HepG2 (cell line): ENCODE data around the gene OSBPL8. TPM values are rescaled to one million over a fixed set of nuclear protein-coding genes. Genes with fewer than 3 reads are reported as not detected.

Experiments
- ATAC-seq: fragments of 200-7000 bp; cut with Tn5 transposase; 3 replicates; pipeline ENCODE4 v1.9.1; 2020; ENCODE audit warnings: mild to moderate bottlenecking, moderate library complexity
- BruUV-seq: library from RNA; stranded (reverse); fragments of 400-500 nt; replicated peaks from 2 replicates; lab custom pipeline; 2021; lab: Mats Ljungman, UMichigan
- CTCF ChIA-PET: fragments of 300-600 bp; formaldehyde crosslinking; extraction: SDS; loops from one replicate; lab custom pipeline; 2021; ENCODE audit warnings: low total read pairs, inconsistent platforms, low intra/inter-chr PET ratio; lab: Yijun Ruan, JAX
- POLR2A ChIA-PET: fragments of 350-600 bp; sonication (Branson Sonifier 250); formaldehyde crosslinking; loops from one replicate; lab custom pipeline; 2020; ENCODE audit warnings: antibody characterized with exemption, inconsistent platforms; lab: Yijun Ruan, JAX
- DNase-seq: peaks from one replicate; pipeline ENCODE4 v3.0.0-alpha.2; 2015; ENCODE audit warnings: low spot score
- FAIRE-seq: peaks from 3 replicates; lab custom pipeline; 2011; peaks lifted over from hg19 to GRCh38; lab: Jason Lieb, UNC
- H2AFZ ChIP-seq: one replicate; pipeline ENCODE4 v1.6.1; 2011; ENCODE audit warnings: low read length, inconsistent platforms
- H3K27ac ChIP-seq: fragments of 300-600 bp; 3 replicates; pipeline ENCODE4 v1.8.0; 2011; ENCODE audit warnings: mixed run types, mild to moderate bottlenecking, mixed read lengths, low read length, inconsistent platforms; ENCODE audit not compliant: insufficient read depth; ENCODE audit errors: extremely low read length
- H3K27me3 ChIP-seq, 2 experiments: fragments of 200-600 bp in 1 of 2; 2 replicates in 1 of 2; 3 replicates in 1 of 2; pipeline versions ENCODE4 v1.6.0 to v1.8.0; 2011; ENCODE audit warnings: low read length in 2 of 2, mild to moderate bottlenecking in 2 of 2, moderate library complexity in 2 of 2, inconsistent platforms in 1 of 2; ENCODE audit not compliant: insufficient read depth in 2 of 2, control insufficient read depth in 1 of 2
- H3K36me3 ChIP-seq, 2 experiments: fragments of 200-600 bp in 1 of 2; replicated peaks in 1 of 2; 2 replicates in 1 of 2; 3 replicates in 1 of 2; pipeline versions ENCODE4 v1.5.1 to v1.8.0; 2011; ENCODE audit warnings: low read length in 2 of 2, inconsistent platforms in 1 of 2; ENCODE audit not compliant: insufficient read depth in 2 of 2, control insufficient read depth in 1 of 2
- H3K4me1 ChIP-seq: 2 replicates; pipeline ENCODE4 v1.5.1; 2012; ENCODE audit warnings: low read length, inconsistent platforms; ENCODE audit not compliant: insufficient read depth
- H3K4me2 ChIP-seq: 2 replicates; pipeline ENCODE4 v1.6.0; 2011; ENCODE audit warnings: low read depth, low read length, inconsistent platforms
- H3K4me3 ChIP-seq, 3 experiments: fragments of 200-600 bp in 1 of 3; sonication (generic), shearing (Covaris generic) in 1 of 3; replicated peaks in 1 of 3; 2 replicates each; pipeline ENCODE4 v1.5.1; 2011 to 2016; ENCODE audit warnings: low read length in 3 of 3, inconsistent platforms in 2 of 3, low read depth in 2 of 3, mild to moderate bottlenecking in 2 of 3, control low read depth in 1 of 3, mixed read lengths in 1 of 3; ENCODE audit not compliant: insufficient read depth in 1 of 3
- H3K79me2 ChIP-seq: one replicate; pipeline ENCODE4 v1.6.1; 2011; ENCODE audit warnings: low read length, inconsistent platforms; ENCODE audit not compliant: insufficient read depth
- H3K9ac ChIP-seq: 2 replicates; pipeline ENCODE4 v1.6.0; 2011; ENCODE audit warnings: mild to moderate bottlenecking, low read depth, low read length, inconsistent platforms; ENCODE audit not compliant: insufficient read depth
- H3K9me3 ChIP-seq: 2 replicates; pipeline ENCODE4 v1.5.1; 2012; ENCODE audit warnings: mild to moderate bottlenecking, low read length
- H4K20me1 ChIP-seq: 2 replicates; pipeline ENCODE4 v1.6.0; 2011; ENCODE audit warnings: inconsistent platforms, mild to moderate bottlenecking, low read length, moderate library complexity; ENCODE audit not compliant: insufficient read depth
- ATF1 ChIP-seq: IDR thresholded peaks from 2 replicates; pipeline ENCODE4 v1.6.1; 2016; ENCODE audit warnings: mild to moderate bottlenecking, control low read depth
- IRF9 ChIP-seq: sonication (generic); formaldehyde crosslinking; IDR thresholded peaks from 2 replicates; pipeline ENCODE4 v1.8.0; 2022; ENCODE audit warnings: missing genetic modification reagents, mild to moderate bottlenecking, borderline replicate concordance
- PAXIP1 ChIP-seq: sonication (generic); formaldehyde crosslinking; conservative IDR thresholded peaks from 2 replicates; pipeline ENCODE4 v1.4.0; 2020; ENCODE audit warnings: mild to moderate bottlenecking, missing genetic modification reagents, moderate library complexity
- TOE1 ChIP-seq: sonication (generic); formaldehyde crosslinking; IDR thresholded peaks from 2 replicates; pipeline ENCODE4 v1.4.0; 2020; ENCODE audit warnings: mild to moderate bottlenecking, missing genetic modification reagents
- ZKSCAN8 ChIP-seq: IDR thresholded peaks from 2 replicates; pipeline ENCODE4 v1.6.1; 2016; ENCODE audit warnings: borderline replicate concordance, missing genetic modification reagents, missing compliant biosample characterization
- ZNF251 ChIP-seq: sonication (generic); formaldehyde crosslinking; IDR thresholded peaks from 2 replicates; pipeline ENCODE4 v1.9.0; 2021; ENCODE audit warnings: mild to moderate bottlenecking, missing genetic modification reagents
- WGBS: methylation state at CpG from one replicate; pipeline ENCODE4 v1.1.6; 2017; ENCODE audit warnings: low lambda C conversion rate; 5-methylcytosine and 5-hydroxymethylcytosine counted together
- in situ Hi-C: cut with HindIII; loops from 2 replicates; pipeline ENCODE4 v1.10.0; 2017; ENCODE audit warnings: low pct_unique_long_range_greater_than_20kb; ENCODE audit not compliant: extremely low pct_ligation_motif_present
- intact Hi-C: fragments of 100-400 bp; cut with micrococcal nuclease; formaldehyde crosslinking; loops from one replicate; pipeline ENCODE4 v1.10.0; 2022; ENCODE audit not compliant: unreplicated experiment
- polyA plus RNA-seq, 8 experiments: library from polyadenylated mRNA; depleted of rRNA in 3 of 8; stranded (reverse) in 7 of 8; unstranded in 1 of 8; fragments of >200 nt; fragmentation: Illumina TruSeq in 4 of 8; extraction: Trizol in 4 of 8; gene quantifications; 2 replicates each; pipeline versions ENCODE4 v1.2.1 to v1.2.3, GENCODE V29; 2011 to 2016; ENCODE audit warnings: low read depth in 4 of 8, missing spikeins in 1 of 8, mixed read lengths in 1 of 8; ENCODE audit not compliant: insufficient read depth in 1 of 8
- total RNA-seq, 5 experiments: library from RNA; depleted of rRNA; stranded (reverse); fragments of >200 nt; fragmentation: Illumina TruSeq; extraction: Trizol; gene quantifications; 2 replicates each; pipeline ENCODE4 v1.2.3, GENCODE V29; 2016; ENCODE audit warnings: low read depth in 1 of 5
- TF ChIP-seq, protein P1 (sequence below): sonication (generic); formaldehyde crosslinking; IDR thresholded peaks from 2 replicates; pipeline ENCODE4 v1.8.0; 2022; ENCODE audit warnings: mild to moderate bottlenecking, missing genetic modification reagents, borderline replicate concordance
- TF ChIP-seq, protein P2 (sequence below): IDR thresholded peaks from 2 replicates; pipeline ENCODE4 v1.6.1; 2016; ENCODE audit warnings: low read depth, missing genetic modification reagents, missing compliant biosample characterization

OSBPL8 gene
- total and polyA plus RNA-seq, 2 of the 13 experiments (the other 11 are each of a cell fraction or from before 2014, with no cell fraction given) = 11.0 to 33.9 TPM

DNA sequence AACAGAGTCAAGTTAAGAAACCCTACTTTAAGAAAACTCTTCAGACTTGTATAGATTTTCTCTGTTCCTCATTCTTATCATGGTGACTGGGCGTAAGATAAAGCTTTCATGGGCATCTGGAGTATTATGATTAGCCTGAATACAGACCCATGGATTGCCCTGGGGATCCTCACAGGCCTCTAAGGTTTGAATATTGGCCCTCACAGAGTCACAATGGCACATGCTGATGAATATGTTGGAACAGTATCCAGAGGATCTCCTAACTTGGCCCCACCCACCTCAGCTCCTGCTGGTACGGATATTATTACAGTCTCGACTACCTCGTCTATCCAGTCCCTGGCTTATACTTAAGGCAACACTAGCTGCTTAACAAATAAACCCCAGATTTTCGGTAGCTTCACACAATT lies 8.1 kb downstream of the OSBPL8 start:
- H3K4me3 ChIP-seq = no peak overlapping the region
- no peak for ATAC-seq
- BruUV-seq = no TSS peak
- TF ChIP-seq, protein P1, sequence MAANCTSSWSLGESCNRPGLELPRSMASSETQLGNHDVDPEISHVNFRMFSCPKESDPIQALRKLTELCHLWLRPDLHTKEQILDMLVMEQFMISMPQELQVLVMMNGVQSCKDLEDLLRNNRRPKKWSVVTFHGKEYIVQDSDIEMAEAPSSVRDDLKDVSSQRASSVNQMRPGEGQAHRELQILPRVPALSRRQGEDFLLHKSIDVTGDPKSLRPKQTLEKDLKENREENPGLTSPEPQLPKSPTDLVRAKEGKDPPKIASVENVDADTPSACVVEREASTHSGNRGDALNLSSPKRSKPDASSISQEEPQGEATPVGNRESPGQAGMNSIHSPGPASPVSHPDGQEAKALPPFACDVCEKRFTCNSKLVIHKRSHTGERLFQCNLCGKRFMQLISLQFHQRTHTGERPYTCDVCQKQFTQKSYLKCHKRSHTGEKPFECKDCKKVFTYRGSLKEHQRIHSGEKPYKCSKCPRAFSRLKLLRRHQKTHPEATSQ (CRISPR knock-in tag) = no peak
- TF ChIP-seq, protein P2, sequence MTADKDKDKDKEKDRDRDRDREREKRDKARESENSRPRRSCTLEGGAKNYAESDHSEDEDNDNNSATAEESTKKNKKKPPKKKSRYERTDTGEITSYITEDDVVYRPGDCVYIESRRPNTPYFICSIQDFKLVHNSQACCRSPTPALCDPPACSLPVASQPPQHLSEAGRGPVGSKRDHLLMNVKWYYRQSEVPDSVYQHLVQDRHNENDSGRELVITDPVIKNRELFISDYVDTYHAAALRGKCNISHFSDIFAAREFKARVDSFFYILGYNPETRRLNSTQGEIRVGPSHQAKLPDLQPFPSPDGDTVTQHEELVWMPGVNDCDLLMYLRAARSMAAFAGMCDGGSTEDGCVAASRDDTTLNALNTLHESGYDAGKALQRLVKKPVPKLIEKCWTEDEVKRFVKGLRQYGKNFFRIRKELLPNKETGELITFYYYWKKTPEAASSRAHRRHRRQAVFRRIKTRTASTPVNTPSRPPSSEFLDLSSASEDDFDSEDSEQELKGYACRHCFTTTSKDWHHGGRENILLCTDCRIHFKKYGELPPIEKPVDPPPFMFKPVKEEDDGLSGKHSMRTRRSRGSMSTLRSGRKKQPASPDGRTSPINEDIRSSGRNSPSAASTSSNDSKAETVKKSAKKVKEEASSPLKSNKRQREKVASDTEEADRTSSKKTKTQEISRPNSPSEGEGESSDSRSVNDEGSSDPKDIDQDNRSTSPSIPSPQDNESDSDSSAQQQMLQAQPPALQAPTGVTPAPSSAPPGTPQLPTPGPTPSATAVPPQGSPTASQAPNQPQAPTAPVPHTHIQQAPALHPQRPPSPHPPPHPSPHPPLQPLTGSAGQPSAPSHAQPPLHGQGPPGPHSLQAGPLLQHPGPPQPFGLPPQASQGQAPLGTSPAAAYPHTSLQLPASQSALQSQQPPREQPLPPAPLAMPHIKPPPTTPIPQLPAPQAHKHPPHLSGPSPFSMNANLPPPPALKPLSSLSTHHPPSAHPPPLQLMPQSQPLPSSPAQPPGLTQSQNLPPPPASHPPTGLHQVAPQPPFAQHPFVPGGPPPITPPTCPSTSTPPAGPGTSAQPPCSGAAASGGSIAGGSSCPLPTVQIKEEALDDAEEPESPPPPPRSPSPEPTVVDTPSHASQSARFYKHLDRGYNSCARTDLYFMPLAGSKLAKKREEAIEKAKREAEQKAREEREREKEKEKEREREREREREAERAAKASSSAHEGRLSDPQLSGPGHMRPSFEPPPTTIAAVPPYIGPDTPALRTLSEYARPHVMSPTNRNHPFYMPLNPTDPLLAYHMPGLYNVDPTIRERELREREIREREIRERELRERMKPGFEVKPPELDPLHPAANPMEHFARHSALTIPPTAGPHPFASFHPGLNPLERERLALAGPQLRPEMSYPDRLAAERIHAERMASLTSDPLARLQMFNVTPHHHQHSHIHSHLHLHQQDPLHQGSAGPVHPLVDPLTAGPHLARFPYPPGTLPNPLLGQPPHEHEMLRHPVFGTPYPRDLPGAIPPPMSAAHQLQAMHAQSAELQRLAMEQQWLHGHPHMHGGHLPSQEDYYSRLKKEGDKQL = no peak
- TF ChIP-seq PAXIP1 (CRISPR knock-in tag) (no peak), ZNF251 (CRISPR knock-in tag) (no peak), IRF9 (CRISPR knock-in tag) (no peak), ZKSCAN8 (CRISPR knock-in tag) (no peak), ATF1 (CRISPR knock-in tag) (no peak), TOE1 (CRISPR knock-in tag) (no peak)
- TF ChIP-seq, all 625 proteins: peak for 0
- FAIRE-seq = no peak
- DNase-seq = no peak
- Histone ChIP-seq H3K27ac (no peak overlapping the region), H3K36me3 (no peaks in the 10 kb centered on the region), H4K20me1 (no peaks in the 10 kb centered on the region), H3K79me2 (peaks cover 61% of the 10 kb centered on the region), H2AFZ (no peak overlapping the region), H3K4me1 (peaks cover 33% of the 10 kb centered on the region), H3K9ac (no peak overlapping the region), H3K27me3 (no peaks in the 10 kb centered on the region), H3K9me3 (no peaks in the 10 kb centered on the region), H3K4me2 (no peak overlapping the region)
- CTCF ChIA-PET = no interaction called here
- in situ Hi-C loops = no loop called here
- intact Hi-C loops = no loop called here
- POLR2A ChIA-PET = no interaction called here
- 94% methylated on average over 5 of the region's 5 CpGs for WGBS
